ENCODE results near the gene SYNRG.
"Not testable (repeated sequence)": the region's sequence is repeated elsewhere in the genome, so short reads cannot be mapped to it uniquely, and the experiment has no call there.

Gene SYNRG

DNA sequence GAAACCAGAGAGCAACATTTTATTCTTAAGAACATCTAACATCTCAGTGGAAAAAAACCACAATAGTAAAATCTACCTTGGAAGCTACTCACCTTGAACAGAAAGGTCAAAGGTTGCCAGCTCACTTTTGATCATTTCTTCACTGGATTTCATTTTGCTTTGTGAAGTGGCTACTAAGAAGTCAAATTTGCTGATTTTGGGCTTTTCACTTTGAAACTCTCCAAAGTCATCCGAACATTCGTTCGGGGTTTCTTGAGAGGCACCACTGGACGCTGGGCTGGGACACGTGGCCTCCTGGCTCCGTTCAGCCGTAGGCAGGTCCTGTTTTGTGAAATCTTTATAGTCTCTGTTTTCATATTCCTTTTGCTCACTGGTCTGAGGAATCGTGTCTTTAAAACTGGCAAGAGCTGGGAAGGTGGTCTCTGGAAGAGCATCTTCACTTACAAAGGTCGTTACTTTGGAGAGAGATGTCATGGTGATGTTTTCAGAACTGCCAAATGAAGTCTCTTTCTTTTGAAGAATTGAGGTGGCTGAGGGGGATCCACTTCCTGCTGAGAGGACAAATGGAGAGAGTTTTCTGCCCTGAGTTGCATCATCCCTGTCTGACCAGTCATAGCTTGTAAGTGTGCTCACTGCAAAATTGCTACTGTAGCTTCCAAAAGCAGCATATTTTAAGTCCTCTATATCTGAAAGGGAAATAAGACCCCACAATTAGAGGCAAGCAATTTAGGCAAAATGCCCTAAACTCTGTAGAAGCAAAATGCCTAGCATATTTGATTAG, 67.1 kb downstream of the SYNRG start:
- DNase-seq = no peak

DNA sequence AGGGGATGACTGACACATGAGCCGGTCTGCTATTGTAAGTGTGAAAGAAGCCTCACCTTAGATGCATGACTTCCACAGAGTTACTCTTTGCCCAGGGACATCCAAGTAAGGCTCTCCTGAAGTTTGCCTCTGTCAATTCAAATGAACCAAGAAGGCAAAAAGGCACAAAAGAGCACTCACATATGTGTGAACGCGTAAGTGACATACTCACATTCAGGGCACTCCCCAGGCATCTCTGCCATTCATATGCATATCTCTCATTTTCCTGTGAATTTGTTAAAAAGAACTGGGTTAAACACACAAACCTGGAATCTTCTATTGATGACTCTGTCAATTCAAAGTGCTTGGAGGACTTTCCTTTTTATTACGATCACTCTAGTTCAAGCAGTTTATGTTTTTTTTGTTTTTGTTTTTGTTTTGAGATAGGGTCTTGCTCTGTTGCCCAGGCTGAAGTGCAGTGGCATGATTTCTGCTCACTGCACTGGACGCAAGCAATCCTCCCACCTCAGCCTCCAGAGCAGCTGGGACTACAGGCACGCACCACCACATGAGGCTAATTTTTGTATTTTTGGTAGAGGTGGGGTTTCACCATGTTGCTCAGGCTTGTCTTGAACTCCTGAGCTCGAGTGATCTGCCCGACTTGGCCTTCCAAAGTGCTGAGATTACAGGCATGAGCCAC, 70.1 kb downstream of the SYNRG start:
- no peak for DNase-seq

DNA sequence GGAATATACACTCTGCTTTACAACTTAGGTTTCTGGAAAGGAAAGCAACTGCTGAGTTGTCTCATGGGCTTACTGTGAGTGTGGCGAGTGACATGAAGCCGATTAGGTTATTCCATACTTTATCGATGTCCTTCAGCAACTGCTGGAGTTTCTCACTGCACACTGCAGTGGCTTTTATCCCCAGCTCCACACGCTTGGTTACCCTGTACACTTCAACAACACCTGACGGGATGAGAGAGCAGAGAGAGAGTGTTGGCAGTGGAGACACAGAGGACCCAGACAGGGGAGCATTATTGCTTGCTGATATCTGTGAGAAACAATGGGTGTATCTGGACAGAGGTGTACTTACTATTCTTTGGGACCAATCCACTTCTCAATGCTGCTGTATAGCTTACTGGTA, 73.3 kb downstream of the SYNRG start:
- no peak for DNase-seq

DNA sequence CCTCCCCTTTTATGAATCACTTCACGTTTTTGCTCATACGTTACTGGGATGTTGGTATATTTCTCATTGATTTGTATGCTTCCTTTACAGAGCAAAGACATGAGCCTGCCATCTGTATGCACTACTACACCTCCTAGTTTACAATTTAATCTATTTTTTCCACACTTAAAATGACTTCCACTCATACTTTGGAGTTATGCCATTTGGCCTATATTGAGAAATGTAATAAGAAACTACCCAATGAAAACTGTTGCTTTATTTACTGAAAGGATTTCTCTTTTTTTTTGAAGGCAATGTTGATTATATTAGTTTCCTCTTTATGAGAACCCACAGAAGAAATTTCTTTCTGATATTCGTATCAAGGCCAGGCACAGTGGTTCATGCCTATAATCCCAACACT, 76.5 kb downstream of the SYNRG start:
- no peak for DNase-seq

DNA sequence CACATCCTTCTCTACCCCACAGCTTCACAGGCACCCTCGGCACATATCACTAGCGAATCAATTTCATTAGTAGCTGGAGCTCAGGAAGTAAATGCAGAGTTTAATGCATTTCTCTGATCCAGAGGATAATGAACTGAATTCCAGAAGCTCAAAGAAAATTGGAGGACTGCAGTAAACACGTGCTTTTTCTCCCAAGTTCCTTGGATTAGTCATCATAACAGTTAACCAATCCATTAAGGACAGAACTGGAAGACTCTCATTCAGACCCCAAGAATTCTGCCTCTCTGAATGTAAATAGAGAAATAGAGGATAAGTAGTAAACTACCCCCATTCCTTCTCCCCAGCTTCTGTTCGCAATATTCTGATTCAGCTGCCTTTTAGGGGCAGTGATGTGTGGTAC, 78.8 kb downstream of the SYNRG start:
- no peak for DNase-seq

DNA sequence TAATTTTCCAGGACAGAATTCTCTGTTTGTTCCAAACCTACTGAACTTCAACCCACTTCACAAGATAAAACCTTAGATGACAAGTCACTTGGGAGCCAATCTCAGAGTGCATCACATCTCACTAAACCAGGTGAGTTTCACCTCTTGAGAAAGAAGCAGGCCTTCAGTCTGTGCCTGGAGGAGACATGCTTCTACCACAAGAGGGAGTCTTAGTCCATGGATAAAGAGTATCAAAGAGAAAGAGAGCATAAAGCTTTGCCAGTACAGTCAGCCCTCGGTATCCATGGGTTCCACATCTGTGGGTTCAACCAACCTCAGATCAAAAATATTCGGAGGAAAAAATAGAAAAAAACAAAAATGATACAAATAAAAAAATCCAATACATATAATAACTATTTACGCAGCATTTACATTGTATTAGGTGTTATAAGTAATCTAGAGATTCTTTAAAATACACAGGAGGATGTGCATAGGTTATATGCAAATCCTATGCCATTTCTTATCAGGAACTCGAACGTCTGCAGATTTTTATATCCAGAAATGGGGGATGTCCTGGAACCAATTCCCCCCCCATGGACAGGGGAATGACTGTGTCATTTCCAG, 81.9 kb downstream of the SYNRG start:
- DNase-seq = peak in 1 of 2 donors; percentile 60

DNA sequence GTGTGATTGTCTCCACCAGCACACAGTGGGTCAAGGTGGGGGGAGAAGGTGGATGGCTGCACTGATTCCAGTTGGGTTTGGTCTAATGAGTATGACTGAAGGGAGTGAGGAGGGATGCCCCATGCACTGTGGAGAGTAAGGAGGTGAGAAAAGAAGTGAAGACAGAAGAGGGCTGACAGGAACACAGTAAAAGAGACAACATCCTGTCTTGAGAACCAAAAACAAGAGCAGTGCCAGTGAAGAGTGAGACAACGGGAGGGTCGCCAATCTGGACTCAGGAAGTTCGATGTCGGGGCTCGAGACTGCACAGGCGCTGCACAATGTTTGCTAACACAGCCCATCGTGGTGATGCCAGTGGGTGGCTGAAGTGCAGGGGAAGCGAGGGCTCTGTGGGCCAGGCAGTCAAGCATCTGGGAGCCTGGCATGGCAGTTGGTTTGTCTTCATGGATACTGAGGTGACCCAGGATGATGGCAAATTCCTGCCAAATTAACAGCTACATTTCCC, 85.5 kb downstream of the SYNRG start:
- DNase-seq = no peak

DNA sequence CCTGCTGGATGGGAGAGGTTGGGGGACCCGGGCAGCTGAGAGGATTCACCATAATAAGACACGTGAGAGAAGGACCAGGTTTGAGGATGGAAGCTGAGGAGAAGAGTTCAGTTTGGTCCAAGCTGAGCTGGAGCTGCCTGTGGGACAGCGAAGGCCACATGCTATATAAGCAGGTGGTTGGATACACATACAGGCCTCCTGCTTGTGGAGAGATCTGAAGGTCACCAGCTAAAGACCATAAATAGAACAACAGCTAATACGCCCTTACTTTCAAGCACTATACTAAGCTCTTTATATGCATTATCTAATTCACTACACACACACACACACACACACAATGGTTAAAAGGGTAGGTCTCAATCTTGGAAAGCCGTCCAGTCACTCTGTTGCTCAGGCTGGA, 87.4 kb downstream of the SYNRG start:
- no peak for DNase-seq

DNA sequence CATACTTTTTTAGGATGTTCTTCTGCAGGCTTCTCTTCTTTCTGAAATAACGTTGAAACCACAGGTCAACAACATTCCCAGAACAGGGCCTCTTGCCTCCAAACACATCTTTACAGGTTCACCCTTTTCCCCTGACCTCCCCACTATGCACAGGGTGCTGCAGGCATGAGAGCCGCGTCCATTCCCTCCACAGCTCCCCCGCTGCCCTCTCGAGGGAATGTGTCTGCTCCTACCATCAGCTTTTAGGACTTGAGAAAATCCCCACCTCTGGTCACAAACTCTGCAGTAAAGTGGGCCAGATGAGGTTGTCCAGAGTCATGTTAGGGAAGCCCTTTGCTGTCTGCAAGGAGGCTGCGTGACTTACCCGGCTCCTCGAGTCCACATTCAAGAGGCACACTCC, 89.0 kb downstream of the SYNRG start:
- no peak for DNase-seq

DNA sequence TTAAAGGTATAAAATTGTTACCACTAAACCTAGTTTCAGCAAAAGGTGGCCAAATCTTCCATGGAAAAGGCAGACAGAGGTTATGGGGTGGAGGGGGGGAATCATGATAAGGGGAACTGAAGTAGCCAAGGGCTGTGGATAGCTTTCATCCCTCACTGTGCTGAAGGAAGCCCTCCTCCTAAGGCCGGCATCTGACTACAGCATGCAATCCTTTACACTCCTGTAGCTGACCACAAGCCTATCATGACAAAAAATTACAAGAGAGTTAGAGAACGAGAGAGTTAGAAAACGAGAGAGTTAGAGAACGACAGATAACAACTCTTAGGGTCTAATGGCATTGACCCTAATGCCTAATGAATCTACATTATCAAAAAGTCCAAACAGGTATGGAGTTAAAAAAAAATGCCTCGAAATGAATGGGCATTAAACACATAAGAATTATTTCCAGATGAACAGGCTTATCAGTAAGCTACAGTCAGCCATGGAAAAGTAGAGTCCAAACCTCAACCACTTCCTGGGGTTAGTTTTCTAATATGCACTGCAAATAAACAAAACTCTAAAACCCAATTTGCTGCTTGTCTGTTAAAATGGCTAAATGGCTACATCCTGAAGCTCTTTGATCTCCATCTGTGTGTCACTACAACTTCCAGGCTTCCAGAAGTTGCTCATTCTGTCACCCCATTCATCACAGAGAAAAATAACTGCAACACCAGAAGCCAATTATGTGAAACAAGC, 89.8 kb downstream of the SYNRG start:
- DNase-seq = no peak

DNA sequence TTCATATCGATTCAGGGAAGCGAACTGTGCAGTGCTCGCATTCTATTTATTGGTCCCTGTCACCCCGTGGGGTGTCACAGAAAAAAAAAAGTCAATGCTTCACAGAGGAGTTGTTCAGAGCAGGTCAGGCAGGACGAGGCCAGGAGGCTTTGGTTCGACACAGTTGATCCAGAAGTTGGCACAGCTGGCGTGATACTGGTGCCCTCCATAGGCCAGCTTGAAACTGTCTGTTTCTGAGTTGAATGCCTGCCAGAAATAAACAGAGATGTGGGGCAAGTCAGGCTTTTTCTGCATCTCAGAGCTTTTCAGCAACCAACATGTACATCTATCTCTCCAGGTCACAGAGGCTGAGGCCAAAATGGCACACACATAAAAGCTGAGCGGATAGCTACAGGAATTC, 90.4 kb downstream of the SYNRG start:
- DNase-seq = no peak

DNA sequence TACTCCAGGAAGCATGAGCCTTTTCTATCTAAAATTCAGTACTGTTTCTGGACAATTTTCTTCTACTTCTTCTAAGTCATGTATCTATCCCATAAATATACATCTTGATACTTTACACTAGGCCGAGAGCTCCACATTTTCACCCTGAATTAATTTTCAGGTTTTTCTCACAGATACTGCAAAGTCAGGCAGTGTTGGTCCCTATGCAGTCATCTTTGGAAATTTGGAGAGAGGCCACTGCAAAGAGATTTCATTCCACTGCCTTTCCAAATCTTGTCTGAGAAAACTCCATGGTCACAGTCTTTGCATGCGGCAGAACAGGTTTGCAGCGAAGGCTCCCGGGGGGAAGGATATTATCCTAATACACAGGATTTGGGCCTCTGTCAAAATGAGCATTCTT, 91.3 kb downstream of the SYNRG start:
- no peak for DNase-seq

DNA sequence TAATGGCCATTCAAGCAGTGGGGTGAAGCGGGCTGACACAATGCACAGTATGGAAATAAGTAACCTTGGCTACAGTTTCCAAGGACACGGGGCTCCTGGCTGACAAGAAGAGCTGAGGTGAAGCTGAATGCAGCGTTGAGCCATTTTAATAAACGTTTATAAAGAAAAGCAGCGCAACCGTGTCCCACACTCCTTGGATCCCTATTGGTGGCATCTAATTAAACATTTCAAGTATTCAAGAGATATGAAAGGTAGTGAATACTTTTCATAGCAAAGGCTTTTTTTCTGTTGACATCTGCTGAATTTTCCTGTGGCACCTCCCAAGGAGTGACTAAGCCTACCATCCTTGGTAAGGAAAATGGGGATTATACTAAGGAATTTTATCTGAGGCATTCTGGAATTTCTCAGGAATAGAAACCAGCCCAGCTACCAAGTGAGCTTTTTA, 93.1 kb downstream of the SYNRG start:
- DNase-seq = no peak

DNA sequence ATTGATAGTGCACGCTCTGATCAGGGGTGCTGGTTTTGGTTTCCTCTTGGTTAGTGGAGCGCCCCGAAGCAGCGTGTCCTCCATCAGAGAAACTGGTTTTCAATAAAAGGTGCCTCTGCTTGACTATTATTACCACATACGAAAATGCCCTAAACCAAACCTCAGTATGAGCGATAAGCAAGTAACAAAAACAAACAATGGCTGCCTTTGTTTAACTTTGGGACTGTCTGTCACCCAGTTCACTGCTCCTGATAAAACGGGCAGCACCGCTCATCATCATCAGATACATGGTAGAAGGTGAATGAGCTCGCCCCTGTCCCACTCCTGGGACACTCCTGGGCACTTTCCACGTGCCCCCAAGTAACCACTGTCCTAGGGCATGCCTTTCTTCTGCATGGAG, 95.5 kb downstream of the SYNRG start:
- DNase-seq = no peak

DNA sequence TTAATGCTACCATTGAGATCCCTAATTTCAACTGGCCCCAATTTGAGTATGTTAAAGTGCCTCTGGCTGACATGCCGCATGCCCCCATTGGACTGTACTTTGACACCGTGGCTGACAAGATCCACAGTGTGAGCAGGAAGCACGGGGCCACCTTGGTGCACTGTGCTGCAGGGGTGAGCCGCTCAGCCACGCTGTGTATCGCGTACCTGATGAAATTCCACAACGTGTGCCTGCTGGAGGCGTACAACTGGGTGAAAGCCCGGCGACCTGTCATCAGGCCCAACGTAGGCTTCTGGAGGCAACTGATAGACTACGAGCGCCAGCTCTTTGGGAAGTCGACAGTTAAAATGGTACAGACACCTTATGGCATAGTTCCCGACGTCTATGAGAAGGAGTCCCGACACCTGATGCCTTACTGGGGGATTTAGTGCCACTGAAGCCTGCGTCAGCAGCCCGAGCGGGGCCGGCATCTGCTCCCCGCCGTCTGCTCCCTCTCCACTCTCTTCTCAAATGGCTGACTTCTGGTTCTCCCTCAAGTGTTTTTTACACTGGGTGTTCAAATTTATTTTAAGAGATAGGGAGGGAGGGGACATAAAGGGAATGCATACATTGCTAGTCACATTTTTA, 96.7 kb downstream of the SYNRG start:
- no peak for DNase-seq

DNA sequence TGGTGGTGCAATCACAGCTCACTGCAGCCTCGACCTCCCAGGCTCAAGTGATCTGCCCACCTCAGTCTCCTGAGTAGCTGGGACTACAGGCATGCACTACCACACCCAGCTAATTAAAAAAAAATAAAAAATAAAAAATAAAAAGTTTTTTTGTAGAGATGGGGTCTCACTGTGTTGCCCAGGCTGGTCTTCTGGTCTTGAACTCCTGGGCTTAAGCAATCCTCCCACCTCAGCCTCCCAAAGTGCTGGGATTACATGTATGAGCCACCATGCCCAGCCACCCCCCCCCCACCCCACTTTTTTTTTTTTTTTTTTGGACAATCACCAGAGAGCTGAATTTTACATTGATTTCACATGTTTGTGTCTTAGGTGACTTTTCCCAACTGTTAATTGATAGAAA, 97.6 kb downstream of the SYNRG start:
- DNase-seq = not testable (repeated sequence)

DNA sequence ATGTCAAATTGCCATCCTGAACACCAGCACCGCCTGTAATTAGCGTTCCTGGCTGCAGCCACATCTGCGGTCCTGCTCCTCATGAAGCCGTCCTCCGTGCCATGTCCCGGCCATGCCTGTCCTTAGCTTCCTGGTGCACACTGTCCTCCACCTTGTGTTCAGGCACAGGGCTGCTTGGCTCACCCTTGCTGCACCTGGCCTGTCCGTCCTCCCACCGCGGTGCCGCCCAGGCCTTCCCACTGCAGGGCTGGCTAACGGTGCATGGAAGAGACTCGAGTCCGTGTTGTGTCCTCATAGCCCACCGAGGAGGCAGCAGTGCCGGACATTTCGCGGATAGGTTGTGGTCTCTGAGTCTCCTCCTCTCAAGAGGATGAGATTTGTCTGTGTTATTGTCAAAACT, 99.2 kb downstream of the SYNRG start:
- no peak for DNase-seq

DNA sequence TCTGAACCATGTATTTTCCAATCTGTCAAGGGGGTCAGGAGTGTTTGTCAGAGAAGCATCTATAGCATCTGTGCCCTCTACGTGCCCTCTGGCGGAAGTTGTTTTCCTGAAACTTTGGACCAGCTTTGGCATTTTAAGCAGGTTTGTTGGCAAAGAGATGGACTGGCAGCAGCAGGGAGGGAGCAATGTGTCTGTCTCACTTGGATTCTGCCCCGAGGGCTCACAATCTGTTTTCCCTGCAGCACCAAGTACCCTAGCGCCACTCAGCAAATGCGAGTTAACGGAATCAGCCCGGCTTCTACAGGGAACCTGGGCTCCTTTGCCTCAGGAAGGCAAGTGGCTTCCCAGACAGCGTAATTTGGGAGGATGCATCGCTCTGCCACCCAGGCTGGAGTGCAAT, 102.1 kb downstream of the SYNRG start:
- DNase-seq = no peak

DNA sequence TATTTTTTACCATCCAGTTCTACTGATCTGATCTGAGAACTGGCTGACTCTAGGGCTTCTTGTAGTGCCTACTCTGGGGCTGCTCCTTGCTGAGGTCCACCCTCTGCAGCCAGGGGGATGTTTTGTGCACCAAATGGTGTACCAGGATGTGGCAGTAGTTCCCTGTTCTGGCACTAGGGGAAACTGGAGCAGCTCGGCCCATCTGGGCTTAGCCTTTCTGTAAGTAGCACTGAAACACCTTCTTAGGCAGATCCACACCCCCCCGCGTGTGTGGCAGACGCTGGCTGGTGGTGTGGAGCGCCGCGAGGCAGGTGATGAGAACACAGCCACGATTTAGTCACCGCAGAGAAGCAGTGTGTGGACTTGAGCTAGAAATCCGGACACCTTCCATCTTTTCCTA, 102.5 kb downstream of the SYNRG start:
- DNase-seq = no peak

DNA sequence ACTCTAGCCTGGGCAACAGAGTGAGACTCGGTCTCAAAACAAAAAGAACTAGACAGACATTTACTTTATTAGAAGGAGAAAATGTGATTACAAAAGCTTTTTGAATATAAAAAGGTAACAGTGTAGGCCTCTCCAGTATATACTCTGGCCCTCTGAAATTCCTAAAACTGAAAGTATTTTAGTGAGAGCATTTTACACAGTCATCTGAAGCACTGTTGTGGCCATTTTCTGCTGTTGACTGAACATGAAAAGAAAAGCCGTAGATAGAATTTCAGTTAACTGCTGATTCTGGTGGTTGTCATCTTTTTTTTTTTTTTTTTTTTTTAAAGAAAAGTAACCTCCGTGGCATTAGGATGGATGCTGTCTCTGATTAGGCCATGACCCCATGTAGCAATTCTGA, 103.9 kb downstream of the SYNRG start:
- no peak for DNase-seq

DNA sequence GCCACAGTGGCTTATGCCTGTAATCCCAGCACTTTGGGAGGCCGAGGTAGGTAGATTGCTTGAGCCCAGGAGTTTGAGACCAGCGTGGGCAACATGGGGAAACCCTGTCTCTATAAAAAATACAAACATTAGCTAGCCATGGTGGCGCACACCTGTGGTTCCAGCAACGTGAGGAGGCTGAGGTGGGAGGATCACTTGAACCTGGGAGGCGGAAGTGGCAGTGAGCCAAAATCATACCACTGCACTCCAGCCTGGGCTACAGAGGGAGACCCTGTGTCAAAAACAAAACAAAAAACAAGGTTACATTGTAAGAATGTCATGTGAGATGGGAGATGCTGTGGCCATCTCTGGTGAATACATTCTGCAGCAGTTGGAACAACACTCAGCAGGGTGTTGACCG, 106.1 kb downstream of the SYNRG start:
- DNase-seq = no peak

DNA sequence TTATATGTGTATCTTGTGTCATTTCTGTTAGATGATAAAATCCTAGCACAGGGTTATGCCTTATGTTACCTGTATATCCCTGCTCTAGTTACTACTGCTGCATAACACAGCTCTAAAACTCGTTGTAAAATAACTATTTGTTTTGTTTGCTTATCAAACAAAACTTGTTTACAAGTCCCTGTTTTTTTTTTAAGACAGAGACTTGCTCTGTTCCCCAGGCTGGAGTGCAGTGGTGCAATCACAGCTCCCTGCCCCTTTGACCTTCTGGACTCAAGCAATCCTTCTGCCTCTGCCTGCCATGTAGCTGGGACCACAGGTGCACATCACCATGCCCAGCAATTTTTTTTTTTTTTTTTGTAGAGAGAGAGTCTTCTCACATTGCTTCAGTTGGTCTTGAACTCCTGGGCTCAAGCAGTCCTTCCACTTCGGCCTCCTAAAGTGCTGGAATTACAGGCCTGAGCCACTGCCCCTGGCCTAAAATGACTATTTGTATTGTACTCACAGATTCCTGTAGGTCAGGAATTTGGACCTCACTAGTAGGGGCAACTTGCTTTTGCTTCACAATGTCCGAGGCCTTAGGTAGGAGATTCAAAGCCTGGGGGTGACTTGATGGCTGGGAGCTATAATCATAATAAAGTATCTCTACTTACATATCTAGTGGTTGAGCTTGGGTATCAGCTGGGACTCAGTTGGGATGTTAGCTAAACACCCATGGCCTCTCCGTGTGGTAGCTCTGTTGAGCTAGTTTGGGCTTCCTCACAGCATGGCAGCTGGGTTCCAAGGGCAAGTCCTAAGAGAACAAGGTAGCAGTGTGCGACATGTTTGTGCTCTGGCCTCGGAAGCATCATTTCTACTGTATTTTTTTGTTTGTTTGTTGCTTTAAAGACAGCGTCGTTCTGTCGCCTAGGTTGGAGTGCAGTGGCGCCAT, 106.9 kb downstream of the SYNRG start:
- no peak for DNase-seq

Data from CD4-positive, alpha-beta T cell treated with Interleukin-4 for 1 hour (primary cell).